Loucy (cell line): ENCODE results near the gene ZNF407.

ENCODE experiments used
- H2AFZ ChIP-seq: fragments of 200-600 bp; sonication (generic); 2 replicates; pipeline ENCODE4 v1.6.0; 2016; ENCODE audit warnings: antibody characterized with exemption, mild to moderate bottlenecking, low read length, moderate library complexity
- H3F3A ChIP-seq: fragments of 200-600 bp; 2 replicates; pipeline ENCODE4 v1.6.0; 2016; ENCODE audit warnings: antibody characterized with exemption, low read depth, mild to moderate bottlenecking
- H3K27me3 ChIP-seq: fragments of 200-600 bp; sonication (generic); 2 replicates; pipeline ENCODE4 v1.6.1; 2014; ENCODE audit warnings: low read length, mild to moderate bottlenecking; ENCODE audit not compliant: insufficient read depth, poor library complexity, severe bottlenecking
- H3K36me3 ChIP-seq: fragments of 200-600 bp; sonication (generic); 2 replicates; pipeline ENCODE4 v1.6.1; 2016; ENCODE audit warnings: low read length; ENCODE audit not compliant: insufficient read depth
- H3K4me1 ChIP-seq: fragments of 200-600 bp; sonication (generic); 2 replicates; pipeline ENCODE4 v1.5.1; 2014; ENCODE audit warnings: low read length, mild to moderate bottlenecking; ENCODE audit not compliant: insufficient read depth, poor library complexity, severe bottlenecking
- H3K4me2 ChIP-seq: fragments of 200-600 bp; sonication (generic); 2 replicates; pipeline ENCODE4 v1.6.0; 2014; ENCODE audit warnings: antibody characterized with exemption, low read length, low read depth, mild to moderate bottlenecking; ENCODE audit not compliant: poor library complexity, severe bottlenecking
- H3K4me3 ChIP-seq: fragments of 200-600 bp; sonication (generic); 2 replicates; pipeline ENCODE4 v1.5.1; 2014; ENCODE audit warnings: low read length, mild to moderate bottlenecking, mixed read lengths; ENCODE audit not compliant: poor library complexity, severe bottlenecking
- H3K79me2 ChIP-seq: fragments of 200-600 bp; sonication (generic); 2 replicates; pipeline ENCODE4 v1.6.1; 2014; ENCODE audit warnings: low read length; ENCODE audit not compliant: insufficient read depth
- H3K9ac ChIP-seq: fragments of 200-600 bp; sonication (generic); 2 replicates; pipeline ENCODE4 v1.6.0; 2014; ENCODE audit warnings: mild to moderate bottlenecking, low read depth, low read length, moderate library complexity; ENCODE audit not compliant: poor library complexity, severe bottlenecking
- H3K9me2 ChIP-seq: fragments of 200-600 bp; sonication (generic); replicated peaks from 2 replicates; pipeline ENCODE4 v1.6.1; 2016; ENCODE audit warnings: low read depth, low read length, mixed read lengths
- H3K9me3 ChIP-seq: fragments of 200-600 bp; sonication (generic); 2 replicates; pipeline ENCODE4 v1.6.1; 2014; ENCODE audit warnings: mild to moderate bottlenecking, antibody characterized with exemption, low read length, low read depth; ENCODE audit not compliant: insufficient read depth
- H4K20me1 ChIP-seq: fragments of 200-600 bp; sonication (generic); 2 replicates; pipeline ENCODE4 v1.6.0; 2014; ENCODE audit warnings: antibody characterized with exemption, low read length, mild to moderate bottlenecking; ENCODE audit not compliant: insufficient read depth, poor library complexity, severe bottlenecking
- EZH2phosphoT487 ChIP-seq: fragments of 200-600 bp; IDR thresholded peaks from 2 replicates; pipeline ENCODE4 v1.6.1; 2018; ENCODE audit warnings: antibody characterized with exemption, mild to moderate bottlenecking, moderate library complexity, borderline replicate concordance
- TF ChIP-seq, protein P1 (sequence below): fragments of 200-600 bp; sonication (generic); conservative IDR thresholded peaks from 2 replicates; pipeline ENCODE4 v1.5.1; 2014; ENCODE audit warnings: mild to moderate bottlenecking, antibody characterized with exemption, low read length

ZNF407 gene

DNA sequence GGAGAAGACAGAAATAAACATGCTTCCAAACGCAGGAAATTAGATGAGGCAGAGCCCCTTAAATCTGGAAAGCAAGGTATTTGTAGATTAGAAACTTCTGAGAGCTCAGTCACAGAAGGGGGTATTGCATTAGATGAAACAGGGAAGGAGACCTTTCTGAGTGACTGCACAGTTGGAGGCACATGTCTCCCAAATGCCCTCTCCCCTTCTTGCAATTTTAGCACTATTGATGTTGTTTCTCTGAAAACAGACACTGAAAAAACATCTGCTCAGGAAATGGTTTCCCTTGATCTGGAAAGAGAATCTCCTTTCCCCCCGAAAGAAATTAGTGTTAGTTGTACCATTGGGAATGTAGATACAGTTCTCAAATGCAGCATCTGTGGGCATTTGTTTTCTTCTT, 33.5 kb downstream of the ZNF407 start:
- Histone ChIP-seq H3K36me3 (peaks cover 22% of the 10 kb centered on the region; the same call in 1 of the 2 replicates), H3K9ac (peak overlapping the region; percentile 24), H3K79me2 (no peaks in the 10 kb centered on the region), H3F3A (peaks cover 13% of the 10 kb centered on the region; the same call in 1 of the 2 replicates), H3K27me3 (no peaks in the 10 kb centered on the region), H2AFZ (peak overlapping the region; percentile 10; the same call in 1 of the 2 replicates), H3K4me1 (peaks cover 23% of the 10 kb centered on the region), H3K4me2 (peak overlapping the region; percentile 63), H3K4me3 (peak overlapping the region; percentile 48), H3K9me2 (no peaks in the 10 kb centered on the region), H3K9me3 (no peaks in the 10 kb centered on the region), H4K20me1 (no peaks in the 10 kb centered on the region)
- TF ChIP-seq EZH2phosphoT487, result no peak
- TF ChIP-seq, protein P1, sequence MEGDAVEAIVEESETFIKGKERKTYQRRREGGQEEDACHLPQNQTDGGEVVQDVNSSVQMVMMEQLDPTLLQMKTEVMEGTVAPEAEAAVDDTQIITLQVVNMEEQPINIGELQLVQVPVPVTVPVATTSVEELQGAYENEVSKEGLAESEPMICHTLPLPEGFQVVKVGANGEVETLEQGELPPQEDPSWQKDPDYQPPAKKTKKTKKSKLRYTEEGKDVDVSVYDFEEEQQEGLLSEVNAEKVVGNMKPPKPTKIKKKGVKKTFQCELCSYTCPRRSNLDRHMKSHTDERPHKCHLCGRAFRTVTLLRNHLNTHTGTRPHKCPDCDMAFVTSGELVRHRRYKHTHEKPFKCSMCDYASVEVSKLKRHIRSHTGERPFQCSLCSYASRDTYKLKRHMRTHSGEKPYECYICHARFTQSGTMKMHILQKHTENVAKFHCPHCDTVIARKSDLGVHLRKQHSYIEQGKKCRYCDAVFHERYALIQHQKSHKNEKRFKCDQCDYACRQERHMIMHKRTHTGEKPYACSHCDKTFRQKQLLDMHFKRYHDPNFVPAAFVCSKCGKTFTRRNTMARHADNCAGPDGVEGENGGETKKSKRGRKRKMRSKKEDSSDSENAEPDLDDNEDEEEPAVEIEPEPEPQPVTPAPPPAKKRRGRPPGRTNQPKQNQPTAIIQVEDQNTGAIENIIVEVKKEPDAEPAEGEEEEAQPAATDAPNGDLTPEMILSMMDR, result no peak

DNA sequence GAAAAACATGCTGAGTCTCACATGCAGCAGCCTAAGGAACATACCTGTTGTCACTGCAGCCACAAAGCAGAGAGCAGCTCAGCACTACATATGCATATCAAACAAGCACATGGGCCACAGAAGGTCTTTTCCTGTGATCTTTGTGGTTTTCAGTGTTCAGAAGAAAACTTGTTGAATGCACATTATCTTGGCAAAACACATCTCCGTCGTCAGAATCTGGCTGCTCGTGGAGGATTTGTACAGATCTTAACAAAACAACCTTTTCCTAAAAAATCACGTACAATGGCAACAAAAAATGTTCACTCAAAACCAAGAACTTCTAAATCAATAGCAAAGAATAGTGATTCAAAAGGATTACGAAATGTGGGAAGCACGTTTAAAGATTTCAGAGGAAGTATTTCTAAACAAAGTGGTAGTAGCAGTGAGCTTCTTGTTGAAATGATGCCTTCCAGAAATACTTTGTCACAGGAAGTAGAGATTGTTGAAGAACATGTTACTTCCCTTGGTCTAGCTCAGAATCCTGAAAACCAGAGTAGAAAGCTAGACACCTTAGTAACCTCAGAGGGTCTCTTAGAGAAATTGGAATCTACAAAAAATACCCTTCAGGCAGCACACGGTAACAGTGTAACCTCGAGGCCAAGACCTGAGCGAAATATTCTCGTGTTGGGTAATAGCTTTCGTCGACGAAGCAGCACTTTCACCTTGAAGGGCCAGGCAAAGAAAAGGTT, 34.1 kb downstream of the ZNF407 start:
- Histone ChIP-seq H3K4me3 (peak overlapping the region; percentile 48), H4K20me1 (no peaks in the 10 kb centered on the region), H3K9ac (peak overlapping the region; percentile 24), H2AFZ (peak overlapping the region; percentile 10; the same call in 1 of the 2 replicates), H3K36me3 (peaks cover 22% of the 10 kb centered on the region; the same call in 1 of the 2 replicates), H3K4me2 (peak overlapping the region; percentile 63), H3K9me3 (no peaks in the 10 kb centered on the region), H3K9me2 (no peaks in the 10 kb centered on the region), H3K79me2 (no peaks in the 10 kb centered on the region), H3K4me1 (peaks cover 23% of the 10 kb centered on the region), H3F3A (peaks cover 13% of the 10 kb centered on the region; the same call in 1 of the 2 replicates), H3K27me3 (no peaks in the 10 kb centered on the region)
- TF ChIP-seq EZH2phosphoT487, result no peak
- TF ChIP-seq, protein P1, result no peak

DNA sequence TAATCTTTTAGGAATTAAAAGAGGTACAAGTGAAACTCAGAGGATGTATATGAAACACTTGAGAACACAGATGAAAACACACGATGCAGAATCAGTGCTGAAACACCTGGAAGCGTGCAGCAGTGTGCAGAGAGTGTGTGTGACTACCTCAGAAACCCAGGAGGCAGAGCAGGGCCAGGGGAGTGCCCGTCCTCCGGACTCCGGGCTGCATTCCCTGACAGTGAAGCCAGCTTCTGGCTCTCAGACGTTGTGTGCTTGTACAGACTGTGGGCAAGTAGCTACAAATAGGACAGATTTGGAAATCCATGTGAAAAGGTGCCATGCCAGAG, 34.6 kb downstream of the ZNF407 start:
- no peaks in the 10 kb centered on the region for H3K9me3 ChIP-seq
- no peaks in the 10 kb centered on the region for H4K20me1 ChIP-seq
- H3K27me3 ChIP-seq, result no peaks in the 10 kb centered on the region
- peaks cover 13% of the 10 kb centered on the region; the same call in 1 of the 2 replicates for H3F3A ChIP-seq
- H3K36me3 ChIP-seq, result peaks cover 22% of the 10 kb centered on the region; the same call in 1 of the 2 replicates
- H3K4me1 ChIP-seq, result peaks cover 23% of the 10 kb centered on the region
- H2AFZ ChIP-seq, result no peak overlapping the region
- H3K79me2 ChIP-seq, result no peaks in the 10 kb centered on the region
- peak overlapping the region; percentile 48 for H3K4me3 ChIP-seq
- TF ChIP-seq, protein P1, result no peak
- TF ChIP-seq EZH2phosphoT487, result no peak
- H3K4me2 ChIP-seq, result peak overlapping the region; percentile 63
- no peaks in the 10 kb centered on the region for H3K9me2 ChIP-seq
- peak overlapping the region; percentile 24 for H3K9ac ChIP-seq
